ENCODE results near the gene WBP11.

DNA sequence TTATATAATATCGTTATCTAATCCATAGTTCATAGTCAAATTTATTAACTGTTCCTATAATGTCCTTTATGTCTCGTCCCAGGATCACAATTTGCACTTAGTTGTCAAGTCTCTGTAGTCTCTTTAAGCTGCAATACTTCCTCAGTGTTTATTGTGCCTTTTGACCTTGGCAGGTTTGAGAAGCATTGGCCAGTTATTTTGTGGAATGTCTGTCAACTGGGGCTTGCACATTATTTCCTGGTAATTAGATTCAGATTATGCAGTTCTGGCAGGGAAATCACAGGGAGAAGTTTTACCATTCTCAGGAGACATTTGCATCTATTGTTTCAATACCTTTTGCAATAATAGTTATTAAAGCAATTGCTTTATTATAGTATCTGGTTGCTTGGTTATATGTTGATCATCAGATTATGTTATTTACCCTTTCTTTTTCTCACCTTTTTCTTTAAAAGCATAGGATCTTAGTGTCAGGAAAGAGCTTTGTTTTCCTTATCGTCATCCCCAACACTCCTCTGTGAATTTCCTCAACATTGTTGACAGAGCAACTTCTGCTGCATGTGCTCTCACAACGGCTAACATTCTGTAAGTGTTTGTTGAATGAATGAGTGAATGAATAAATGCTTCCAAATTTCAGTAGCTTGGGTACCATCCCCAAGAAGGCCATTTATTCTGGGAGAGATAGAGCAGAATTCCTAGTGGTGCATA lies 43.8 kb upstream of the WBP11 start:
- TF ChIP-seq, protein P1, sequence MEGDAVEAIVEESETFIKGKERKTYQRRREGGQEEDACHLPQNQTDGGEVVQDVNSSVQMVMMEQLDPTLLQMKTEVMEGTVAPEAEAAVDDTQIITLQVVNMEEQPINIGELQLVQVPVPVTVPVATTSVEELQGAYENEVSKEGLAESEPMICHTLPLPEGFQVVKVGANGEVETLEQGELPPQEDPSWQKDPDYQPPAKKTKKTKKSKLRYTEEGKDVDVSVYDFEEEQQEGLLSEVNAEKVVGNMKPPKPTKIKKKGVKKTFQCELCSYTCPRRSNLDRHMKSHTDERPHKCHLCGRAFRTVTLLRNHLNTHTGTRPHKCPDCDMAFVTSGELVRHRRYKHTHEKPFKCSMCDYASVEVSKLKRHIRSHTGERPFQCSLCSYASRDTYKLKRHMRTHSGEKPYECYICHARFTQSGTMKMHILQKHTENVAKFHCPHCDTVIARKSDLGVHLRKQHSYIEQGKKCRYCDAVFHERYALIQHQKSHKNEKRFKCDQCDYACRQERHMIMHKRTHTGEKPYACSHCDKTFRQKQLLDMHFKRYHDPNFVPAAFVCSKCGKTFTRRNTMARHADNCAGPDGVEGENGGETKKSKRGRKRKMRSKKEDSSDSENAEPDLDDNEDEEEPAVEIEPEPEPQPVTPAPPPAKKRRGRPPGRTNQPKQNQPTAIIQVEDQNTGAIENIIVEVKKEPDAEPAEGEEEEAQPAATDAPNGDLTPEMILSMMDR (IDR thresholded peaks at IDR 0.05 in 8 of 11, conservative IDR thresholded peaks at IDR 0.05 in 3 of 11), result no peak
- no peak for TF ChIP-seq POLR2A (IDR thresholded peaks at IDR 0.05)

Measured in spleen (tissue), 7 donors.